KOPT-K1 (cell line): ENCODE results near the gene CARMIL3.

ENCODE experiments used
- H3K27ac ChIP-seq: fragments of 200-600 bp; sonication (generic); 2 replicates; pipeline ENCODE4 v1.5.1; 2016; ENCODE audit warnings: antibody characterized with exemption, mild to moderate bottlenecking, low read depth, low read length; ENCODE audit not compliant: poor library complexity, severe bottlenecking
- H3K36me3 ChIP-seq: fragments of 200-600 bp; sonication (generic); 2 replicates; pipeline ENCODE4 v1.5.1; 2017; ENCODE audit warnings: antibody characterized with exemption, mild to moderate bottlenecking, low read length, moderate library complexity; ENCODE audit not compliant: insufficient read depth
- H3K9me3 ChIP-seq: fragments of 200-600 bp; sonication (generic); 2 replicates; pipeline ENCODE4 v1.5.1; 2017; ENCODE audit warnings: antibody characterized with exemption, low read length, mild to moderate bottlenecking; ENCODE audit not compliant: insufficient read depth, poor library complexity, severe bottlenecking

Gene CARMIL3

DNA sequence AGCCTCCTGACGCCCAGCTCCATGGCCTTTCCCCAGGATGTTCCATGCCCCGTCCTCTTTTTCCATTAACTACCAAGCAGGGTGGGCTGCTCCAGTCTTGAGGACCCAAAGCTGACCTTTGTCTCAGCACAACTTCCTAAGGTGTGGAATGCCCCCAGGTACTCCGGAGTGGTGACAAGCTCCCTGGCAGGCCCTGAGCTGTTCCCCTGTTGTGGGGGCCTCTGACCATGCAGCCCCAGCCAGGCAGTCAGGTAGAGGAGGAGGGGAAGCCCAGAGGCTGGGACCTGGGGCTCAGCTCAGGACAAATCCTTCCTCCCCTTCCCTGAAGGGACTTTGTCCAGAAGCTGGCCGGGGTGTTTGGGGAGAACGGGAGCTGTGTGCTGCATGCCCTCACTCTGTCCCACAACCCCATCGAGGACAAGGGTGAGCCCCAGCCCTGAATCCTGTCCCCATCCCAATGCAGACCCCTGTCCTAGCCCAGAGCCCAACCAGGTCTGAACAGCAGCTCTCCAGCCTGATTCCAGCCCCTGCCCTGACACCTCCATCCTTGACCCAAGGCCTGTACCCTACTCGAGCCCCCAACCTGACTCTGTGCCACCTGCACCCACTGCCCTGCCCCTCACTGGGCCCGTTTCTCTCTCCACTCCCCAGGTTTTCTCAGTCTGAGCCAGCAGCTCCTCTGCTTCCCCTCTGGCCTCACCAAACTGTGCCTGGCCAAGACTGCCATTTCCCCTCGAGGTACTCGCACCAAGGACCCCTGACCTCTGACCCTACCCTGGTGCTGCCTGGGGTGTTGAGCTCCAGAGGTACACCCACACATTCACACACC, 4.4 kb downstream of the CARMIL3 start:
- Histone ChIP-seq H3K36me3 (no peaks in the 10 kb centered on the region), H3K27ac (no peak overlapping the region), H3K9me3 (no peaks in the 10 kb centered on the region)

DNA sequence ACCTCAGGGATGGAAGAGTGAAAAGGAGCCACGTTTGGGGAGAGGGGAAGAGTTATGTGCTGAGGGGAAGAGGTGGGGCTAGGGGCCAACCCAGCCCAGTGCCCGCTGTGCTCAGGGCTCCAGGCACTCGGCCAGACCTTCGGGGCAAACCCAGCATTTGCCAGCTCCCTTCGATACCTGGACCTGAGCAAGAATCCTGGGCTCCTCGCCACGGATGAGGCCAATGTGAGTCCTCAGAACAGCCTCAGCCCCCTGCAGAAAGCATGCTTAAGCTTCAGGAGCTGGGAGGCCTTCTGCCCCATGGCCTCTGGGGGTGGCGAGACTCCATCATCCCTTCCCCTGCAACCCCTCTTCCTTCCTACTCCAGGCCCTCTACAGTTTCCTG, 5.0 kb downstream of the CARMIL3 start:
- Histone ChIP-seq H3K27ac (no peak overlapping the region), H3K9me3 (no peaks in the 10 kb centered on the region), H3K36me3 (no peaks in the 10 kb centered on the region)

DNA sequence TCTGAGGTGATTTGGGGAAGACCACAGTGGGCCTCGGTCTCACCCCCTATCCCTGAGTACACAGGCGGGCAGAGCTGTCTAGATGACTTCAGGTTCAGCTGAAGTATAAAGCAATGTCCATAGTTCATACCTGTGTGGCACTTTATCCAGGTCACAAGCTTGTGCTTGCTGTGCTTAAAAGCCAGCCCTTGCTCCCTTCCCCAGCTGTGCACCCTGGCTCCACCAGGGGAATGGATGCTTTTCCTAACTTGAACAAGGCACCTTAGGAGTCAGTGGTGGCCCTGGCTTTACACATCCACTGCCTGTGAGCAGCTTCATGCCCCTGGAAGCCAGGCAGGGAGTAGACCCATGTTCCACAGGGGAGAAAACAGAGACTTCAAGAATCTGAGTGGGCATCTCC, 5.5 kb downstream of the CARMIL3 start:
- Histone ChIP-seq H3K36me3 (no peaks in the 10 kb centered on the region), H3K9me3 (no peaks in the 10 kb centered on the region), H3K27ac (no peak overlapping the region)

DNA sequence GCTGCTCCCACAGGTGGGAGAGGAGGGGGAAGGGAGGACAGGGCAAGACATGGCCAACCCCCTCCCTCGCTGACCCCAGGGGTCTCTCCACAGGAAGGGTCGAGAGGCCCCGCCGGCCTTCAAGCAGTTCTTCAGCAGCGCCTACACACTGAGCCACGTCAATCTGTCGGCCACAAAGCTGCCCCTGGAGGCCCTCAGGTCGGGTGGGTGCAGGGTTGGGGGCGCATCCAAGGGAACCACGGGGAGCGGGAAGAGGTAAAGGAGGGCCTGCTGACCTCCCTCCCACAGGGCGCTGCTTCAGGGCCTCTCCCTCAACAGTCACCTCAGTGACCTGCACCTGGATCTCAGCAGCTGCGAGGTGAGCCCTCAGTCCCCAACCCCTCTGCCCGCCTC, 6.1 kb downstream of the CARMIL3 start:
- Histone ChIP-seq H3K9me3 (no peaks in the 10 kb centered on the region), H3K36me3 (no peaks in the 10 kb centered on the region), H3K27ac (no peak overlapping the region)

DNA sequence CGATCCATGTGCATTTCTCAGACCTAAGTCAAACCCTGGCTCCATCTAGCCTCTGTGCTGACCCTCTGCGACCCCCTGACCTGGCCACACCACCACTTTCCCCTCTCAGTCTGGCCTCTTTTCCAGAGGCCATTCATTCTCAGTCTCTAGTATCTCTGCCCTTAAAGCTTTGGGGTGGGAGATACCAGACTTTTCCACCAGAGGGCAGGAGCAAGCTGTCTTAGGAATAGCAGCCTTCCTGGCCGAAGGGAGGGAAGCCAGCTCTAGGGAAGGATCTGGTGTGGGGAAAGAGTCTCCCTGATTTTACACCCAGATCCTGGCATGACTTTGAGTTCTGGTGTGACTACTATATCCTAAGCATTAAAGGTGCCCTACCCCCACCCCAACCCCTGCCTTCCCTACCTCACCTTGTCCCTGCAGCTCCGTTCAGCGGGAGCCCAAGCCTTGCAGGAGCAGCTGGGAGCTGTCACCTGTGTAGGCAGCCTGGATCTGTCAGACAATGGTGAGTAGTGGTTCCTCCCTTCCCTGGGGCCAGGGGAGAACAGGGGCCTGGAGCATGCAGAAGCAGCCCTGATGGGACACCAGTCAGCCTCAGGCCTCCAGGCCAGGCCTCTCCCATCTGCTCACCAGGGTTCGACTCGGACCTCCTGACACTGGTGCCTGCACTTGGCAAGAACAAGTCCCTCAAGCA, 6.6 kb downstream of the CARMIL3 start:
- no peak overlapping the region for H3K27ac ChIP-seq
- no peaks in the 10 kb centered on the region for H3K9me3 ChIP-seq
- H3K36me3 ChIP-seq, result no peaks in the 10 kb centered on the region

DNA sequence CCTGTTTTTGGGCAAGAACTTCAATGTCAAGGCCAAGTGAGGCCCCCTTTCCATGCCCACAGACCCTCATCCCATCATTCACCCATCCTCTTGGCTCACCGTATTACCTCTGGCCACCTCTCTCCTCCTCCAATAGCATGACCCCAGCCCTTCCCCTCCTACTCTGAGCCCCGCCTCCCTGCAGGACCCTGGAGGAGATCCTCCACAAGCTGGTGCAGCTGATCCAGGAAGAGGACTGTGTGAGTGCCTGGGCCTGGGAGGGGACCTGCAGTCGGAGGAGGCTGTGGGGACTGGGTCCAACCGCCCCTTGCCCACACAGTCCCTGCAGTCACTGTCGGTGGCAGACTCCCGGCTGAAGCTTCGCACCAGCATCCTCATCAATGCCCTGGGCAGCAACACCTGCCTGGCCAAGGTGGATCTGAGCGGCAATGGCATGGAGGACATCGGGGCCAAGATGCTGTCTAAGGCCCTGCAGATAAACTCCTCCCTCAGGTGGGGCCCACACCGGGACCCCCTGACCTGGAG, 7.2 kb downstream of the CARMIL3 start:
- no peaks in the 10 kb centered on the region for H3K9me3 ChIP-seq
- no peaks in the 10 kb centered on the region for H3K36me3 ChIP-seq

DNA sequence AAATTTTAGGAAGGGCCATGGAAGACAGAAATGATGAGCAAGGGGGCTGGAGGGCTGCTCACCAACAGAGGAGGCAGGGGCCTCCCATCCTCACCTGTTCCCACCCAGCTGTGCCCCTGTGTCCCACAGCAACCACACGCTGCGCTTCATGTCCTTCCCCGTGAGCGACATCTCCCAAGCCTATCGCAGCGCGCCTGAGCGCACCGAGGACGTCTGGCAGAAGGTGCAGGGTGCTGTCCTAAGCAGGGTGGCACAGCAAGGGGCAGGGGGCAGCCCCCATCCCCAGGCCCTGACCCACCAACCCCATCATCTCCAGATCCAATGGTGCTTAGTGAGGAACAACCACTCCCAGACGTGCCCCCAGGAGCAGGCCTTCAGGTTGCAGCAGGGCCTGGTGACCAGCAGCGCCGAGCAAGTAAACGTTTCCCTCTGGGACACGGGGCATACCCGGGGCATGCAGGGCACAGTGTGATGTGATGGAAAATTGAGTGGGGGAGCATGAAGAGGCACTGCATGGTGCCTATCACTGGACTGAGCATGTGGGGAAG, 8.1 kb downstream of the CARMIL3 start:
- H3K27ac ChIP-seq, result no peak overlapping the region
- H3K9me3 ChIP-seq, result no peaks in the 10 kb centered on the region
- H3K36me3 ChIP-seq, result no peaks in the 10 kb centered on the region

More for the DNA sequence above, 7.2 kb downstream of the CARMIL3 start:
- H3K27ac ChIP-seq, result no peak overlapping the region

DNA sequence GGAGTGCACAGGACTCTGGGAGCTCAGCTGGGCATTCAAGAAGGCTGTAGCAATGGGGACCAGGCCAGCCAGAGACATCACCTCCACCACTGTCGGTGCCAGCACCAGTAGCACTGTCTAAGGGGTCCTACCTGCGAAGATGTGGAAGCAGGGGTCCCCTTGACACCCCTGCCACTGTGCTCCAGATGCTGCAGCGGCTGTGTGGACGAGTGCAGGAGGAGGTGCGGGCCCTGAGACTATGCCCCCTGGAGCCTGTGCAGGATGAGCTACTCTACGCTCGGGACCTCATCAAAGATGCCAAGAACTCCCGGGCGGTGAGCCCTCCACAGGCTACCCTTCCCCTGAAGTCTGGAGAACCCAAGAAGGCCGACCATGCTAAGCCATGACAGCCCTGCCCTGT, 8.6 kb downstream of the CARMIL3 start:
- H3K27ac ChIP-seq, result no peak overlapping the region
- no peaks in the 10 kb centered on the region for H3K36me3 ChIP-seq
- no peaks in the 10 kb centered on the region for H3K9me3 ChIP-seq

DNA sequence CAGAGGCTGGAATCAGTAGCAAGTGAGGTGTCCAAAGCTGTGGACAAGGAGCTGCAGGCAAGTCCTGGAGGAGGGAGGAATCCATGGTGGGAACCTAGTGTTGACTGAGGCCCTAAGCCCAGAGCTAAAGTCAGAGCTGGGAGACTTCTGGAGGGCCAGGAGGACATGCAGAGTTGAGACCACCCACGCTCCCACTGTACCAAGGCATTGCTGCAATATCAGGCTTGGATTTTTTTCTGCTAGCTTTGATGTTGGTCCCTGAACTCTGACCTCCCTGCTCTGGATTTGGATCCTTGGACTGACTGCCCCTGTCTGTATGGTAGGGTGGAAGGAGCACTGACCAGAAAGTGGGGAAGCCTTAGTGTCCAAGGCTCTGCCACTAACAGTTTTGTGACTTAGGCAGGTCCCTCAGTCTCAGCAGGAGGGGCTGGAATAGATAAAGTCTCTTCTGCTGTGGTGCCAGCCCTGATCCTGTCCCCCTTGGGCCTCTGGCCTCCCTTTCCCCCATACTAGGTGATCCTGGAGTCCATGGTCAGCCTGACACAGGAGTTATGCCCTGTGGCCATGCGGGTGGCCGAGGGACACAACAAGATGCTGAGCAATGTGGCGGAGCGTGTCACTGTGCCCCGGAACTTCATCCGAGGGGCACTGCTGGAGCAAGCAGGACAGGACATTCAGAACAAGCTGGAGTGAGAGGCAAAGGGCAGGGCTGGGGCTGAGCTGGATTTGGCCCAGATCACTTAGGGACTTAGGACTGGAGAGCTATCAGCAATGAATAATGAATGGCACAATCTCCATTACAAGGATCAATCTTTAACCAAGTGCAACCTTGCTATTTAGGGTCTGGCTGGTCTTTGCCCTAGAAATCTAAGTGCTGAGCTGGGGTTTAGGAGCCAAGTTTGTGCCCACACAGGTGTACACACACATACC, 9.4 kb downstream of the CARMIL3 start:
- Histone ChIP-seq H3K36me3 (no peaks in the 10 kb centered on the region), H3K9me3 (no peaks in the 10 kb centered on the region), H3K27ac (no peak overlapping the region)

DNA sequence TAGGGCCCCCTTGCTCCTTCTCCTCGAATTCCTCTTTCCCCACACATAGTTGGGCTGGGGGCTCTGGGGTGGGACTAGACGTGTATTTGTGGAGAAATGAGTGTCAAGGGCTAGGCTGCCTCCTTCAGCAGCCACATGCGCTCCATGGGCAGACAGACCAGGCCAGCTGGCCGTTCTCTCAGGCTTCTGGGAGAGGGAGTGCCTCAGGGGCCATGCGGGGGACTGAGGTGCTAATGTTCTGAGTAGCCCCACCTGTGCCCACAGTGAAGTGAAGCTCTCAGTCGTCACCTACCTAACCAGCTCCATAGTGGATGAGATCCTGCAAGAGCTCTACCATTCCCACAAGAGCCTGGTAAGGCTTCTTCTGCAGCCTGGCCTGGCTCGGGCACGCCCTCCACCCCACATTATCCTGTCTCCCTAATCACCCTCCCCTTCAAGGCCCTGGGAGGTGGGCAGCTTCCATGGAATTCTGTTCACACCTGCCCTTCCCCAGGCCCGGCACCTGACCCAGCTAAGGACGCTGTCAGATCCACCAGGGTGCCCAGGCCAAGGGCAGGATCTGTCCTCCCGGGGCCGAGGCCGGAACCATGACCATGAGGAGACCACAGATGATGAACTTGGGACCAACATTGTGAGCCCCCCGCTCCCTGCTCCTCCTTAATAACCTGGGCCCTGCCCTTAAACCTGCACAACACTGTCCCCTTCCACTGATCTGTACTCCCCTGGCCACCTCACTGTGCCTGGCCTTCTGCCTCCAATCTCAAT, 10.6 kb downstream of the CARMIL3 start:
- Histone ChIP-seq H3K36me3 (no peaks in the 10 kb centered on the region), H3K9me3 (no peaks in the 10 kb centered on the region), H3K27ac (no peak overlapping the region)

DNA sequence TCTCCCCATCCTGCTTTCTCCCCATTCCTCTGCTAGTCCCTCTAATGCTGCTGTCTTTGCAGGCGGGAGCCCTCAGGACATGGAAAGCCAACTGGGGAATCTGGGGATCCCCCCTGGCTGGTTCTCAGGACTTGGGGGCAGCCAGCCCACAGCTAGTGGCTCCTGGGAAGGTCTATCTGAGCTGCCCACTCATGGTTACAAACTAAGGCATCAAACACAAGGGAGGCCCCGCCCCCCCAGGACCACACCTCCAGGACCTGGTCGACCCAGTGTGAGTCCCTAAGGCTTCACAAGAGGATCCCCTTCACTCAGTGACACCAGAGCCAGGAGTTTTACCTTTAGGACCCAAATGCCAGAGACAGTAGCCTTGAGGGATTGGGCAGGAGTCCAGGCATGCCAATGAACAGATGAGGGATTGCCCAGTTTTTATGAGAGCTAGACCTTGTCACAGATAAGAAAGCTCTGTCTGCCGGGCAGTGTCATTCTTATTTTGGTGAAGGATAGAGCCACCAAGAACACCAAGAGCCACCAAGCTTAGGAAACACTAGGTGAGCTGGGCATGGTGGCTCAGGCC, 11.5 kb downstream of the CARMIL3 start:
- Histone ChIP-seq H3K9me3 (no peaks in the 10 kb centered on the region), H3K27ac (no peak overlapping the region), H3K36me3 (no peaks in the 10 kb centered on the region)

DNA sequence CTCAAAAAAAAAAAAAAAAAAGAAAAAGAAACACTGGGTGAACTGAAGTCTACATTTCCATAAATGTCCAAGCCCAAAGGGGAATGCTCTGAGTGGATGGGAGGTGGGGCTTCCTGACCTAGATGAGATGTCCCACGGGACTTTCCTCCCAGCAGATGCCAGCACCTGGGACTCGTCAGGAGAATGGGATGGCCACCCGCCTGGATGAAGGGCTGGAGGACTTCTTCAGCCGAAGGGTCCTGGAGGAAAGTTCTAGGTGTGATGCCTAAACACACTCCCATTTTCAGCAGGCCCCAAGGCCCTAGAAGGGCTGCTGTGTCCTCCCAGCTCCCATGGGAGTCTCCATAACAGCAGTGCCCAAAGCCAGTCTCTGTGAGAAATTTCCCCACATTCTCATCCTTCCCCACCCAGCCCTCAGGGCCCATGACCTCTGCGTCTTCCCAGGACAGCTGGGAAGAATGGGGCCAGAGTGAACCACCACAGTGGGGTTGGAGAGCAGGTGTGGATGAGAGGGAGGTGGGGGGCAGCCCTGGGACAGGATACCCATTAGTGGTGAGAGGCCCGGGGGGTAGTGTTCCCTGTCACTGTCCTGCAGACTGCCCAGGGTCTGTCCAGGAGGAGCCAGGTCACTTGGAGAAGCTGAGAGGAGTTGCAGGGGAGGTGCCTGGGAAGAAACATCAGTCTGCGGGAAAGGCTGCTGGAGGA, 12.4 kb downstream of the CARMIL3 start:
- H3K9me3 ChIP-seq, result no peaks in the 10 kb centered on the region
- H3K36me3 ChIP-seq, result no peaks in the 10 kb centered on the region
- H3K27ac ChIP-seq, result no peak overlapping the region

DNA sequence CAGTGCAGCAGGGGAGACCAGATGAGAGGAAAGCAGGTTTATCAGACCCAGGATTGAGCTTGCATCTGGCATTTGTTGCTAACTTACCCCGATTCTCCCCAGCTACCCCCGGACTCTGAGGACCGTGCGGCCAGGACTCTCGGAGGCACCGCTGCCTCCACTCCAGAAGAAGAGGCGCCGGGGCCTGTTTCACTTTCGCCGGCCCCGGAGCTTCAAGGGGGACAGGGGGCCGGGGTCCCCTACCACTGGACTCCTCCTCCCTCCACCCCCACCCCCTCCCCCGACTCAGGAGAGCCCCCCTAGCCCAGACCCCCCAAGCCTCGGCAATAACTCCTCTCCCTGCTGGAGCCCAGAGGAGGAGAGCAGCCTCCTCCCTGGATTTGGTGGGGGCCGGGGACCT, 13.0 kb downstream of the CARMIL3 start:
- Histone ChIP-seq H3K36me3 (no peaks in the 10 kb centered on the region), H3K9me3 (no peaks in the 10 kb centered on the region), H3K27ac (no peak overlapping the region)
